Mucosa of descending colon (tissue), 3 donors: ENCODE measurements around the gene IFNB1. TPM values are rescaled to one million over a fixed set of nuclear protein-coding genes. Genes with fewer than 3 reads are reported as not detected.

ENCODE experiments used
- ATAC-seq: fragments of 200-7000 bp; cut with Tn5 transposase; one replicate; pipeline ENCODE4 v1.9.1; 2020; ENCODE audit warnings: mild to moderate bottlenecking, moderate library complexity
- DNase-seq, 3 donors: peaks; one replicate each; pipeline ENCODE4 v3.0.0-alpha.2; 2020
- H3K36me3 ChIP-seq: fragments of 200-600 bp; one replicate; pipeline ENCODE4 v1.8.0; 2021; ENCODE audit warnings: low read depth, mild to moderate bottlenecking
- H3K4me1 ChIP-seq: fragments of 200-600 bp; one replicate; pipeline ENCODE4 v1.8.0; 2021; ENCODE audit warnings: low read depth, mild to moderate bottlenecking
- H3K4me3 ChIP-seq: fragments of 200-600 bp; one replicate; pipeline ENCODE4 v1.8.0; 2021; ENCODE audit warnings: mild to moderate bottlenecking
- H3K9me3 ChIP-seq: fragments of 200-600 bp; one replicate; pipeline ENCODE4 v1.8.0; 2021; ENCODE audit warnings: mild to moderate bottlenecking
- intact Hi-C, 2 donors: fragments of 100-400 bp; cut with DNase I in 1 of 2; cut with micrococcal nuclease in 1 of 2; formaldehyde crosslinking; loops; one replicate each; pipeline versions ENCODE4 v1.11.0 to v1.11.1; 2022; cut with DNase I, micrococcal nuclease
- total RNA-seq, 3 donors: library from RNA; stranded (reverse); fragmentation: NEBNext Ultra II Directional in 2 of 3; extraction: Animal tissue kit (Norgen Biotek cat#: 25700) in 2 of 3; gene quantifications; one replicate each; pipeline versions ENCODE4 v1.2.1 to v1.2.4, GENCODE V29; 2021 to 2023
- TF ChIP-seq, protein P1 (sequence below): fragments of 200-600 bp; IDR thresholded peaks from one replicate; pipeline ENCODE4 v1.8.0; 2022; ENCODE audit warnings: antibody characterized with exemption, mild to moderate bottlenecking
- donor health status: DM: no; HTN: no; CAD: no; lungs with moderate emphysema.
- donor health status: DM: no; HTN: no; CAD: no.
- donor health status: DM: no; HTN: yes; CAD: no.

The IFNB1 gene
- total RNA-seq, 3 donors from 2014 or later = not detected

DNA sequence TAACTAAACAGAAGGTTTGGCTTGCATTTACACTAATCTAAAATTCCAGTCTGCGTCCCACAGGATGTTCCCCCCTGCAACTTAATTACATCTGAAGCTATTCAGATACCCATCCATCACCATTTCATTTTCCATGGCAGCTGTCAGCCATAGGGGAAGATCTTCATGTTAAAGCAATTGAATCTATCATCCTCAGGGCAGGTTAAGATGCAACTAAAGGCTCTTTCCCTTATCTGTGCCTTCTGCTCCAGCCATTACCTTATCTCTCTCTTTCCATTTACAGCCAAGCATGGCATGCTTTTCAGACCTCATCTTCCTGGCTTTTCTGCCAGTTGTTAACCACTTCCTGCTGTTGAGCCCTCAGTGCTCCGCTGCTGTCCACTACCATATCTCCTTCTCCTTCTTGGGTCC lies 30.5 kb downstream of the IFNB1 start:
- TF ChIP-seq, protein P1, sequence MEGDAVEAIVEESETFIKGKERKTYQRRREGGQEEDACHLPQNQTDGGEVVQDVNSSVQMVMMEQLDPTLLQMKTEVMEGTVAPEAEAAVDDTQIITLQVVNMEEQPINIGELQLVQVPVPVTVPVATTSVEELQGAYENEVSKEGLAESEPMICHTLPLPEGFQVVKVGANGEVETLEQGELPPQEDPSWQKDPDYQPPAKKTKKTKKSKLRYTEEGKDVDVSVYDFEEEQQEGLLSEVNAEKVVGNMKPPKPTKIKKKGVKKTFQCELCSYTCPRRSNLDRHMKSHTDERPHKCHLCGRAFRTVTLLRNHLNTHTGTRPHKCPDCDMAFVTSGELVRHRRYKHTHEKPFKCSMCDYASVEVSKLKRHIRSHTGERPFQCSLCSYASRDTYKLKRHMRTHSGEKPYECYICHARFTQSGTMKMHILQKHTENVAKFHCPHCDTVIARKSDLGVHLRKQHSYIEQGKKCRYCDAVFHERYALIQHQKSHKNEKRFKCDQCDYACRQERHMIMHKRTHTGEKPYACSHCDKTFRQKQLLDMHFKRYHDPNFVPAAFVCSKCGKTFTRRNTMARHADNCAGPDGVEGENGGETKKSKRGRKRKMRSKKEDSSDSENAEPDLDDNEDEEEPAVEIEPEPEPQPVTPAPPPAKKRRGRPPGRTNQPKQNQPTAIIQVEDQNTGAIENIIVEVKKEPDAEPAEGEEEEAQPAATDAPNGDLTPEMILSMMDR = no peak
- no peak overlapping the region for H3K4me3 ChIP-seq
- intact Hi-C loops = no loop called here
- ATAC-seq = no peak
- DNase-seq = no peak
- no peaks in the 10 kb centered on the region for H3K9me3 ChIP-seq
- H3K36me3 ChIP-seq = no peaks in the 10 kb centered on the region
- no peaks in the 10 kb centered on the region for H3K4me1 ChIP-seq

DNA sequence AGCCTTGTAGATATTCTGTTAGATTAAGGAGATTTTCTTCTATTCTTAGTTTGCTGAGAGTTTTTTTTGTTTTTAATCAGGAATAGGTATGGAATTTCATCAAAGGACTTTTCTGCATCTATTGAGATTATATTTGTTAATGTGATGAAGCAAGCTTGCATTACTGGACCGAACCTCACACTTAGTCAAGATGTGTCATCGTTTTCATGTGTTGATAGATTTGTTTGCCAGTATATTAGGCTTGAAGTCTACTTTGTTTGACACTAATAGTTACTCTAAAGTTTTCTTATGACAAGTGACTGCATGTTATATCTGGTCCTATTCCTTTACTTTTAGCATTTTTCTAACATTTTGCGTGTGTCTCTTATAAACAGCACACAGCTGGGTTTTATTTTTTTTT lies 33.9 kb downstream of the IFNB1 start:
- no peak overlapping the region for H3K4me3 ChIP-seq
- ATAC-seq = no peak
- no peak for DNase-seq
- H3K36me3 ChIP-seq = no peaks in the 10 kb centered on the region
- no peaks in the 10 kb centered on the region for H3K4me1 ChIP-seq
- intact Hi-C loops = no loop called here
- TF ChIP-seq, protein P1 = no peak
- H3K9me3 ChIP-seq = no peaks in the 10 kb centered on the region

DNA sequence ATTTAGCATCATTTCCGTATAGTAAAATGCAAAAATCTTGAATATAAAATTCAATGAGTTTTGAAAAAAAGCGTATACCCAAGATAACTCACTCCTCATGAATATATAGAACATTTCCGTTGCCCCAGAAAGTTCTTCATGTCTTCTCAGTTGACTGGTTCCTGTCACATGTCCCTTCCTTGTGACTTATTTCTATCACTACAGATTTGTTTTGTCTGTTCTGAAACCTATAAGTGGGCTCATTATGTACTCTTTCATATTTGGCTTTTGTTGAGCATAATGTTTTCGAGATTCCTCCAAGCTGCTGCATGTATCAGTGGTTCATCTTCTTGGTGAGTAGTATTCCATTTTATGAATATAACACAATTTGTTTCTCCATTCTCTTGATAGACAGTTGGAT lies 35.3 kb downstream of the IFNB1 start:
- Histone ChIP-seq H3K4me3 (no peak overlapping the region), H3K4me1 (no peaks in the 10 kb centered on the region), H3K36me3 (no peaks in the 10 kb centered on the region), H3K9me3 (no peaks in the 10 kb centered on the region)
- DNase-seq = no peak
- no peak for ATAC-seq
- TF ChIP-seq, protein P1 = no peak
- intact Hi-C loops = no loop called here

DNA sequence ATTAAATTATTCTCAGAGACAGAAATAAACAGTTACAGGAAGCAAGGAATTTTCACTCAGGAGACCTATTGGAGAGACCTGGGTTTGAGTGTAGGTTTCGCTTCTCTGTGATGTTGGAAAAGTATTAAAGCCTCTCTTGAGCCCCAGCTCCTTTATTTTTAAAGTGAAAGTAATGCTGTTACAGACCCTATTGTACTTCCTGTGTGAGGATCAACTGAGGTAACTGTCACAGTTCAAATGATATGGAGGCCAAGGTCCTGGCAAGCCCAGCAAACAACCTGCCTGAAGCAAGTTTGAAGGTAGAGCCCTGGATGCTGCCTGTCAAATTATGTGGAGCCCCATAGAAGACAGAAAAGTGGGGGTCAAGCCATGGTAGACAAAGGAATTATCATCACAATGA lies 38.4 kb downstream of the IFNB1 start:
- no peak overlapping the region for H3K4me3 ChIP-seq
- DNase-seq = no peak
- intact Hi-C loops = no loop called here
- H3K36me3 ChIP-seq = no peaks in the 10 kb centered on the region
- H3K4me1 ChIP-seq = no peaks in the 10 kb centered on the region
- no peaks in the 10 kb centered on the region for H3K9me3 ChIP-seq
- no peak for ATAC-seq
- TF ChIP-seq, protein P1 = no peak

DNA sequence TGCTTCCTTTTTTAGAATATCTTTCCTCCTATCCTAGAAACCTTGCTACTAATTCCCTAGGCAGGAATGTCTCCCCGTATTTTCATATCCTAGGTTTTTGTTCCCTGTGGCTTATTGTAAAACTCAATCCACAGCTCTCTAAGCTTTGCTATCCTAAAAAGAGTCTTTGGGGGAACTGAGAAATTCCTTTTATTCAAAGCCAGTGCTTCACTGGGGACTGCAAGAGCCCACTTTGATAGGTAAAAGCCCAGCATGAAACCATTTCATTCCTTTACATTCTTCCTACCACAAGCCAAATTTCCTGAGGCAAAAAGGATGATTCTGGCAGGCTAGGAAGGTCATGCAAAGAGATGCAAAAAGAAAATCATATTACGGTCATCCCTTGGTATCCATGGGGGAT lies 40.5 kb downstream of the IFNB1 start:
- ATAC-seq = no peak
- Histone ChIP-seq H3K4me3 (no peak overlapping the region), H3K9me3 (no peaks in the 10 kb centered on the region), H3K4me1 (no peaks in the 10 kb centered on the region), H3K36me3 (no peaks in the 10 kb centered on the region)
- TF ChIP-seq, protein P1 = no peak
- intact Hi-C loops = no loop called here
- no peak for DNase-seq

DNA sequence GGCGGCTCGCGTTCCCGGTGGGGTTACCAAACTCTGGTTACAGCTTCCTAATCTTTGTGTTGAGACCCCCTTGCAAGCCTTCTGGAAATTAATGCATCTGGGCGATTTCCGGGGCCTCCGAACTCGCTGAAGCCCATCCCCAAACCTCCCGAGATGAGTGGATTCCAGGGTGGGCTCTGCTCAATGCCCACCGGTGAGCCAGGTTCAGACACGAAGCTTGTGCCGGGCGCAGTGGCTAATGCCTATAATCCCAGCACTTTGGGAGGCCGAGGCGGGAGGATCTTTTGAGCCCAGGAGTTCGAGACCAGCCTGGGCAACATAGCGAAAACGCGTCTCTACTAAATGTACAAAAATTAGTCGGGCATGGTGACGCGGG lies 45.9 kb downstream of the IFNB1 start:
- DNase-seq (no peak), ATAC-seq (no peak)
- Histone ChIP-seq H3K4me3 (no peak overlapping the region), H3K4me1 (no peaks in the 10 kb centered on the region), H3K9me3 (no peaks in the 10 kb centered on the region), H3K36me3 (no peaks in the 10 kb centered on the region)
- TF ChIP-seq, protein P1 = no peak
- intact Hi-C loops = no loop called here
